HG02678 (cell line): ENCODE results near the gene SUMF1.

Experiments
- ATAC-seq: cut with Tn5 transposase; IDR thresholded peaks from one replicate; pipeline ENCODE4 v1.9.1; 2021; ENCODE audit warnings: mild to moderate bottlenecking, moderate library complexity; ENCODE audit not compliant: unreplicated experiment

The SUMF1 gene

GRCh38 chr3:4466741-4467521, at the start of gene SUMF1:
Gene SUMF1, minus strand, starts transcription at chr3:4467269. Its CDS starts 24 bp downstream, at chr3:4467245.
- ATAC-seq: peak; percentile 100

GRCh38 chr3:4515916-4516579, 49.0 kb upstream of the SUMF1 start:
- no peak for ATAC-seq

GRCh38 chr3:4514916-4515315, 47.8 kb upstream of the SUMF1 start:
- no peak for ATAC-seq

DNA sequence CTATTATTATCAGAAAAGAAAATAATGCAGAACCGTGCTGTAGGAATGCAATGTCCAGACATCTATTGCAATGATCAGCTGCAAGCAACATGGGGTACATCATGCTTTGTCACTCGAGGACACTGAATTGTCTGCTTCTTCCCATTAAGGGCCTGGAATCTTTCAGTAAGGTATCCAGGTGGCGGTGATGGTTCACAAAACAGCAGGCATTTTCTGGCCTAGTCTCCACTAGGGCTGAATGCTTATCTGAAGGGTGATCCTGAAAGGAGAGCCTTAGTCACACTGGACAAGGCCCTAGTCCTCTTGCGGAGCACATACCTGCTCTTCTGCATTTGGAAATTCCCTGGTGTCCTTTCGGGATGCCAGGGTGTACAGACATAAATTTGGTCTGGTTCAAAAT, 47.3 kb upstream of the SUMF1 start:
- ATAC-seq: no peak

DNA sequence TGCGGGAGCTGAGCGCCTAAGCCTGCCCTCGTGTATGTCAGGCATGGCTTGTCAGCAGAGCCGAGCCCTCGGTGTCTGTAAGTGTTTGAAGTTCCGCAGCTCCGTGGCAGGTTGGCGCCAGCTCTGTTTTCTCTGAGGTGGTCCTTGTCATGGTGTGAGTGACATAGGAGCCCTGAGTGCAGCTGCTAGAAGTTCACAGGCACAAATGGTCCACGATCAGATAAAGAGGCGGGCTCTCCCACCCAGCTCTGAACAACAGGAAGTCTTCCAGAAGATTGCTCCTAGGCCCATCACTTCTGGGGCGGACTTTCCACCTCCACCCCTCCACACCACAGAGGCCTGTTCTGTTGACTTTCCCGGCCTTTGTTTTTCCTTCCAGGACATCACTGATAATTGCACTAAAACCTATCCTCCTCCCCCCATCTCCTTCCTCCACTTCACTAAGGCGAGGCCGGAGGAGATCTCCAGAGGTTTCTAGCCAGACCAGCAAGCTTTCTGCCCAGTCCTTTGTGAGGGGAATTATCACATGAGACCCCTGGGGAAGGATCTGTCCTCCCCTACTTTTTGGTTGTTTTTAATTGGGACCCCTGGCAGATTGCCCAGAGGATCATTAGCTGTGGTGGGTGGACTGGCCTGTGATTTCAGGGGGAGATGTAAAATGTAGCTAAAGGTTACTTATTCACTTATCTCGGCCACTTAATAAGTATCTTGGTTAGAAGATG, 46.0 kb upstream of the SUMF1 start:
- no peak for ATAC-seq

- ATAC-seq: no peak
These were observed 44.6 kb upstream of the SUMF1 start for GRCh38 chr3:4511491-4512262.

DNA sequence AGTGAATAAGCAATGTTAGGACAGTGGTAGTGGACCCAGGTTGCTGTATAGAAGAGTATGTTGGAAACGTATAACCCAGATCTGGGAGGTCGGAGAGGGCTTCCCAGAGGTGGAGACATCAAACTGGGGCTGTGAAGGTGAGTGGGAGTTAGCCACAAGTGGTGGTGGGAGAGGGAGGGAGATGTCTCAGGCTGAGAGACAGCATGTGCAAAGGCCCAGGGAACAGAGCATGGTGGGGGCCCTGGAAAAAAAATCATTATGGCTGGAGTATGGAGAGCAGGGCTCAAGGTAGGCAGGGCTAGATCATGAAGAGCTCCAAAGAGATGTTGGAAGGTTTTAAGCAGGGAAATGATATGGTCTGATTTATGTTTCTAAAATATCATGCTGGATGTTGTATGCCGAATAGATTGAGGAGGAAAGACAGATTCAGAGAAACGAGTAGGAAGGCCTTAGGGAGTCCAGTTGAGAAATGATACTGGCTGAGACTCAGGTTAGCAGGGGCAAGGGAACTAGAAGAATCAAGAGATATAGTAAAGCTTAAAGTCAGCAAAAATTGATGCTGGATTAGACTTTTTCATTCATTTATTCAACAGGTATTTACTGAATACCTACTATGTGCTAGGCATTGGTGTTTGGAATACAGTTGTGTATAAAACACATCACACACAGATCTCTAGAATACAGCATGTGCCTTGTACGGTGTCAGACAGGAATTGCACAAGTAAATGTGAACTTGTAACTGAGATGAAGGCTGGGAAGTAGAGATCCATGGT, 43.1 kb upstream of the SUMF1 start:
- ATAC-seq: no peak

- ATAC-seq: no peak
These were observed 42.0 kb upstream of the SUMF1 start for GRCh38 chr3:4509043-4509442.

- ATAC-seq: peak; percentile 74
These were observed 41.2 kb upstream of the SUMF1 start for GRCh38 chr3:4508048-4508981.

DNA sequence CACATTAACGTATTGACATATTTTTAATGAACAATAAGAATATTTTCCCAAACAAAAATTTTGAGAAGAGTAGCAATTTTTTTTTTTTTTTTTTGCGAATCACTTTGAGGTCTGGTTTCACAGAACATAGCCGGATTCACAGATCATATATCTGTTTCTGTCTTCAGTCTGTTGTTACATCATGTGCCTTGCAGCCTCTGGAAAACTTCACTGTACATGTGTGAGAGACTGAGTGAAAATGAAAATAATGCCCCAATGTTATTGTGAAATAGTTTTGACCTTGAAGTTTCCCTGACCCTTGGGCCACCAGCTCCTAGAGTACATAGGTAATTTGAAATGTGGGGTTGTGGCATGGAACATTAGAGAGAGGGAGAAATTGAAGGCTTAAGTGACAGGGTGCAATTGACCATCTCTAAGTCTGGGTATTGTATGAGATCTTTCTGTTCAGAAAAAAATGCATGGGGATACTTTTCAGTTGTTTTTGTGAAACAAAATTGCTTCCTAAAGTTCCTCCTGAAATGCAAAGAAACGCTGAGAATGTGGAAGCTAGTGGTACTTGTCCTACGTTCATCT, 40.0 kb upstream of the SUMF1 start:
- ATAC-seq: no peak

DNA sequence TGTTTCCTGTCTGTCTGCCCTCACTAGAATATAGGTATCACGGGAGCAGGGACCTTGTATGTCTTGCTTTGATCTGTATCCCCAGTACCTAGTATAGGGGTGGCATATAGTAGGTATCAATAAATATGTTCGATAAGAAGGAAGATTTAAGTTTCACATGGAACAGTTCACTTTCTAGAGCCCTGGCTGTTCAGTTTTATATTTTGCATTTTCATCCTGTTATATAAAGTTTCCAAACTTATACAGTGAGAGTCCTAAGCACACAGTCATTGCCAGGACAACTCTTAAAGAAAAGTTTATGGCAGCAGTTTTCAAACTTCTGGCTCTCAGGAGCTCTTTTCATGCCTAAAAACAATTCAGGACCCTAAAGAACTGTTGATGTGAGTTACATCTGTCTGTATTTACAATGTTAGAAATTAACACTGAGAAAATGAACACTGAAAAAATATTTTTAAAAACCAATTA, 39.5 kb upstream of the SUMF1 start:
- ATAC-seq: no peak

- no peak for ATAC-seq
These were observed 38.9 kb upstream of the SUMF1 start for GRCh38 chr3:4505688-4506558.

DNA sequence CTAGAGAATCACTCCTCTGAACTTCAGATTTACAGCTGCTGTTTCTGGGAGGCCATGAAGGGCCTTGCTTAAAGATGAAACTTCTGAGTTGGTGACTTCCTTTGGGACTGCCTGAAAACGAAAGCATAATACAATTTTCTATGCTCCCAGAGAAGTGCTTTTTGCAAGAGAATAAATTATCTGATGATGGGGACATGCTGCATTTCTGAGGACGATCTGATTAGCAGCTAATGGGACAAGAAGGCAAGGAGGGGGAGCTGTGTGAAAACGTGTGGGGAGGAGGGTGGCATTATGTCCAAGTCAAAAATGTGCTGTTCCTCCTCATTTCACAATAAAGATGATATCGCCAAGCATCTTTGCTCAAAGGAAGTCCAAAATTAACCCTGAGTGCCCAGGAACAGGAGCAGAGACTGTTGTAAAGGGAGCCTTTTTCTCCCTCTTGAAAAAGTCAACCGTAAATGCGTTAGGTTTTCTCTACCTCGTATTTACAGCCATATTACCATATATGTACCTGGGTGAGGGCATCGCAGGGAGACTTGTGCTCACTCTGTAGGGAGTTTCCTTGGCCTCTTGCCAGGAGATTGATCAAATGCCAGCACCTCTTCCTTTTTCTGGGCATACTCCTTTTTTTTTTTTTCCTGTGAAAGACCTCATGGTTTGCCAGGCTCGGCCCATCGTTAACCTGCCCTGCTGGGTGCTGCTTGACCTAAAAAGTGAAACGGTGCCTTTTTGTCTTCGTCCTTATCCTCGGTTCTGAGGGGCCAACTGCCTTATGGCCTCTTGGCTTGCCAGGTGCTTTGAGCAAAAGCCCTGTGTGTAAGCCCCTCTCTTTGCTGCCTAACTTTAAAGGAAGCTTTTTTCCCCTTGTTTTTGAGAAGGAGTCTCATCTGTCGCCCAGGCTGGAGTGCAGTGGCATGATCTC, 37.5 kb upstream of the SUMF1 start:
- ATAC-seq: no peak

- peak; percentile 50 for ATAC-seq
These were observed 36.0 kb upstream of the SUMF1 start for GRCh38 chr3:4503050-4503449.

GRCh38 chr3:4501927-4502326, 34.9 kb upstream of the SUMF1 start:
- ATAC-seq: no peak

DNA sequence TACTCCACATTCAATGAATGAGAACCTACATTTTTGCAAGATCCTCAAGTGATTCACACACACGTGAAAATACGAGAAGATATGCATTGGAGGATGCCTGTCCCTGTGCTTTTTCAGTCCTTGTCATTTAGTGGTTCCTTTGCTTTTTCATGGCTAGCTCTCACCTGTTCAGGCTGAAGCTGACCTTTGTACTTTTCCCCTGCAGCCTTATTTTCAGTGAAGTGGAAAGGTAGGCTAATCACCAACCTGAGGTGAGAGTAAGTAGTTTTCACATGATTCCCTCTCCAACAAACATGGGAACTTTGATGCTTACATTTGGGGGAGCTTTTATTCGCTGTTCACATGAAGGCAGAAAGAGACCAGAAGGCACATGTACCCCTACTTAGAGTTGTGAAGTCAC, 34.4 kb upstream of the SUMF1 start:
- no peak for ATAC-seq

DNA sequence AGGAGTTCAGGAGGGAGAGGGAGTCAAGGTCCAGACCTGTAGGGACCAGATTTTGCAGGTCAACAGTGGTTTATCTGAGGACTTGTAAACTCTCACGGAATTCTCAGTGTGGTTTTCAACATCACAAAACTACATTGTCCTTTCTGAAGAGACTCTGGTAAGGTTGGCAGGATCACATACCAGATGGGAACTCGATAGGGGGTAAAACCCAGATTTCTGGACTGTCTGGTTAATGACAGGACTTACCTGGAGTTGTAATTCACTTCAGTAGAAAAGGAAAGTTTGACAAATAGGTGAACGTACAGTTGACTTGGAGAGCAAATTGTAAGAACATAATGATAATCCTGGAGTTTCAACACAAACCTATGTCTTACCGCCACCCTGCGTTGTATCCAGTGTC, 31.4 kb upstream of the SUMF1 start:
- no peak for ATAC-seq
